Mesendoderm (in vitro differentiated cells): ENCODE measurements around the gene CDH11.

Source experiments
- DNase-seq: peaks from one replicate; pipeline ENCODE4 v3.0.0; 2013
- H2AK5ac ChIP-seq: 2 replicates; pipeline ENCODE4 v1.6.1; 2013; ENCODE audit warnings: low read length, inconsistent platforms
- H2BK120ac ChIP-seq: 2 replicates; pipeline ENCODE4 v1.6.1; 2013; ENCODE audit warnings: low read depth, mild to moderate bottlenecking, low read length, moderate library complexity, mixed read lengths
- H2BK15ac ChIP-seq: replicated peaks from 2 replicates; pipeline ENCODE4 v1.6.1; 2013; ENCODE audit warnings: low read depth, mild to moderate bottlenecking, moderate library complexity
- H2BK5ac ChIP-seq: 2 replicates; pipeline ENCODE4 v1.6.1; 2013; ENCODE audit warnings: low read length, inconsistent platforms
- H3K18ac ChIP-seq: 2 replicates; pipeline ENCODE4 v1.6.1; 2013; ENCODE audit warnings: mild to moderate bottlenecking, low read length, mixed read lengths
- H3K23ac ChIP-seq: one replicate; pipeline ENCODE4 v1.6.1; 2013; ENCODE audit warnings: low read length
- H3K27ac ChIP-seq: 2 replicates; pipeline ENCODE4 v1.5.1; 2013; ENCODE audit warnings: low read depth, mild to moderate bottlenecking, inconsistent platforms, low read length, moderate library complexity
- H3K27me3 ChIP-seq: 2 replicates; pipeline ENCODE4 v1.6.1; 2013; ENCODE audit warnings: low read length, control low read depth, mild to moderate bottlenecking, inconsistent platforms; ENCODE audit not compliant: insufficient read depth, poor library complexity
- H3K36me3 ChIP-seq: 2 replicates; pipeline ENCODE4 v1.6.1; 2013; ENCODE audit warnings: low read length, inconsistent platforms; ENCODE audit not compliant: control insufficient read depth, insufficient read depth
- H3K4ac ChIP-seq: one replicate; pipeline ENCODE4 v1.6.1; 2013; ENCODE audit warnings: low read depth, mild to moderate bottlenecking, low read length, moderate library complexity
- H3K4me1 ChIP-seq: 2 replicates; pipeline ENCODE4 v1.6.1; 2013; ENCODE audit warnings: low read depth, low read length, inconsistent platforms; ENCODE audit not compliant: control insufficient read depth
- H3K4me2 ChIP-seq: 2 replicates; pipeline ENCODE4 v1.6.1; 2013; ENCODE audit warnings: low read length
- H3K4me3 ChIP-seq: 2 replicates; pipeline ENCODE4 v1.5.1; 2013; ENCODE audit warnings: mild to moderate bottlenecking, low read length
- H3K56ac ChIP-seq: one replicate; pipeline ENCODE4 v1.6.1; 2013; ENCODE audit warnings: low read length
- H3K79me1 ChIP-seq: 2 replicates; pipeline ENCODE4 v1.6.1; 2013; ENCODE audit warnings: low read length, inconsistent platforms
- H3K79me2 ChIP-seq: 2 replicates; pipeline ENCODE4 v1.6.1; 2013; ENCODE audit warnings: mild to moderate bottlenecking, low read length; ENCODE audit not compliant: control insufficient read depth, insufficient read depth
- H3K9ac ChIP-seq: 2 replicates; pipeline ENCODE4 v1.6.1; 2013; ENCODE audit warnings: low read length, inconsistent platforms
- H4K5ac ChIP-seq: one replicate; pipeline ENCODE4 v1.6.1; 2013; ENCODE audit warnings: low read length
- H4K8ac ChIP-seq: one replicate; pipeline ENCODE4 v1.6.1; 2013; ENCODE audit warnings: low read depth, mild to moderate bottlenecking, control low read depth, low read length, moderate library complexity
- WGBS: extraction: QIAGEN DNeasy Blood & Tissue Kit; methylation state at CpG from one replicate; pipeline ENCODE4 v1.1.7; 2013; ENCODE audit warnings: low lambda C conversion rate, missing lambda C conversion rate; ENCODE audit not compliant: insufficient coverage; ENCODE audit errors: extremely low coverage; 5-methylcytosine and 5-hydroxymethylcytosine counted together

The CDH11 gene

DNA sequence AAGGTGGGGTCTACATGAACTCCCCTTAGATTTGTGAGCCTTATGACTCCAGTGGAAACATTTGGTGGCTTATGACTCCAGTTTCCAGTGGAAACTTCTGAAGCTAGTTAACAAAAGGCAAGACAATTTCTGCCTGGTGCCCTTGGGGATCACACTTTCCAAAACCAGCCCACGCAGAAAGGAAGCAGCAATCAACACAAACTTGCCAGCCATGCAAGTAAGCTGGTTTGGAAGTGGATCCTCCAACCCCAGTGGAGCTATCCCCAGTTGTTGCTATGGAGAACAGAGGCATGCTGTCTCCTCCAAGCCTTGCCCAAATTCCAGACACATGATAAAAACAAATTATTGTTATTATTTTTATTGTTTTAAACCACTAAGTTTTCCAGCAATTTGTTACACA is 130.9 kb downstream of the CDH11 start:
- Histone ChIP-seq H3K79me1 (no peaks in the 10 kb centered on the region), H3K18ac (no peak overlapping the region), H4K5ac (no peak overlapping the region), H2BK5ac (no peak overlapping the region), H4K8ac (no peak overlapping the region), H3K9ac (no peak overlapping the region), H2BK15ac (no peak overlapping the region), H3K4me1 (peaks cover 4% of the 10 kb centered on the region), H3K27ac (no peak overlapping the region), H3K23ac (no peak overlapping the region), H3K79me2 (no peaks in the 10 kb centered on the region), H2BK120ac (no peak overlapping the region), H3K27me3 (no peaks in the 10 kb centered on the region), H2AK5ac (no peak overlapping the region), H3K4me3 (no peak overlapping the region), H3K4me2 (no peak overlapping the region), H3K36me3 (no peaks in the 10 kb centered on the region), H3K56ac (no peak overlapping the region), H3K4ac (no peak overlapping the region)
- DNase-seq: no peak
- no CpG with 5 or more reads among the region's 1 CpG for WGBS

DNA sequence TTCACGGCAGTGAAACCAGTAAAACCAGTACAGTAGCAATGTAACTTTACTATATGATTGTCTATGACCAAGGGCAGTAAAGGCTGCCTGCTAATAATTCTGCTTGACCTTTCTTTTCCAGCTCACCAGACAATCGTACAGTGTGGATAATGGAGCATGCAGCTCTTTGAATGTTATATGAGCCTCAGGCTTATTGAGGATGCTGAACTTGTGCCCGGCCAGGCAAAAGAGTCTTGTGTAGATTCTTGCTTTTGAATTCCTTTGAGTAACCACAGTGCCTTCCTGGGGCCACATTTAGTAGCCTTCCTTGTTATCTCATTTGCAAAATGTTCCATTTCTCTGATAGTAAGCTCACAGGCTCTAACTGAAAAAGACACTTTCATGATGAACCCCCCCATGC is 131.8 kb downstream of the CDH11 start:
- Histone ChIP-seq H2BK5ac (no peak overlapping the region), H3K18ac (no peak overlapping the region), H3K79me2 (no peaks in the 10 kb centered on the region), H3K56ac (no peak overlapping the region), H4K5ac (no peak overlapping the region), H3K27me3 (no peaks in the 10 kb centered on the region), H3K79me1 (no peaks in the 10 kb centered on the region), H2BK15ac (no peak overlapping the region), H3K36me3 (no peaks in the 10 kb centered on the region), H3K4me1 (peaks cover 4% of the 10 kb centered on the region), H3K27ac (no peak overlapping the region), H3K4me3 (no peak overlapping the region), H3K23ac (no peak overlapping the region), H3K4me2 (no peak overlapping the region), H2BK120ac (no peak overlapping the region), H2AK5ac (no peak overlapping the region), H3K9ac (no peak overlapping the region), H4K8ac (no peak overlapping the region), H3K4ac (no peak overlapping the region)
- no CpG with 5 or more reads among the region's 3 CpGs for WGBS
- no peak for DNase-seq

- H2BK15ac ChIP-seq: no peak overlapping the region
- H4K5ac ChIP-seq: no peak overlapping the region
- H2AK5ac ChIP-seq: no peak overlapping the region
- H3K9ac ChIP-seq: no peak overlapping the region
- H3K23ac ChIP-seq: no peak overlapping the region
- H2BK5ac ChIP-seq: no peak overlapping the region
- H3K79me2 ChIP-seq: no peaks in the 10 kb centered on the region
- H3K4ac ChIP-seq: no peak overlapping the region
- H3K36me3 ChIP-seq: no peaks in the 10 kb centered on the region
- 100% methylated on average over 2 of the region's 3 CpGs for WGBS
- H3K4me1 ChIP-seq: peaks cover 4% of the 10 kb centered on the region
- no peak overlapping the region for H3K18ac ChIP-seq
- no peak overlapping the region for H3K27ac ChIP-seq
- no peak overlapping the region for H3K4me3 ChIP-seq
- no peak overlapping the region for H4K8ac ChIP-seq
- no peaks in the 10 kb centered on the region for H3K79me1 ChIP-seq
- H3K56ac ChIP-seq: peak overlapping the region; percentile 35
- DNase-seq: no peak
- no peak overlapping the region for H3K4me2 ChIP-seq
- no peak overlapping the region for H2BK120ac ChIP-seq
- no peaks in the 10 kb centered on the region for H3K27me3 ChIP-seq
These were observed 132.8 kb downstream of the CDH11 start for GRCh38 chr16:64989050-64989449.

GRCh38 chr16:64983963-64984362 is 137.9 kb downstream of the CDH11 start:
- H4K8ac ChIP-seq: no peak overlapping the region
- no peak overlapping the region for H2BK5ac ChIP-seq
- no peak overlapping the region for H4K5ac ChIP-seq
- no peak overlapping the region for H3K4me2 ChIP-seq
- H2BK120ac ChIP-seq: no peak overlapping the region
- H2AK5ac ChIP-seq: no peak overlapping the region
- H2BK15ac ChIP-seq: no peak overlapping the region
- H3K4ac ChIP-seq: no peak overlapping the region
- no CpG with 5 or more reads among the region's 2 CpGs for WGBS
- H3K27ac ChIP-seq: no peak overlapping the region
- no peaks in the 10 kb centered on the region for H3K79me1 ChIP-seq
- H3K36me3 ChIP-seq: no peaks in the 10 kb centered on the region
- no peak overlapping the region for H3K9ac ChIP-seq
- H3K27me3 ChIP-seq: no peaks in the 10 kb centered on the region
- no peak overlapping the region for H3K18ac ChIP-seq
- H3K4me3 ChIP-seq: no peak overlapping the region
- peak; percentile 85 for DNase-seq
- H3K23ac ChIP-seq: no peak overlapping the region
- H3K4me1 ChIP-seq: peaks cover under 1% of the 10 kb centered on the region
- no peaks in the 10 kb centered on the region for H3K79me2 ChIP-seq
- H3K56ac ChIP-seq: no peak overlapping the region

- no CpG with 5 or more reads among the region's 3 CpGs for WGBS
- Histone ChIP-seq H4K8ac (no peak overlapping the region), H3K27ac (no peak overlapping the region), H3K36me3 (no peaks in the 10 kb centered on the region), H3K23ac (no peak overlapping the region), H3K79me1 (no peaks in the 10 kb centered on the region), H3K4ac (no peak overlapping the region), H3K9ac (no peak overlapping the region), H3K56ac (no peak overlapping the region), H3K4me3 (no peak overlapping the region), H2AK5ac (no peak overlapping the region), H2BK15ac (no peak overlapping the region), H4K5ac (no peak overlapping the region), H3K27me3 (no peaks in the 10 kb centered on the region), H2BK120ac (no peak overlapping the region), H3K18ac (no peak overlapping the region), H3K79me2 (no peaks in the 10 kb centered on the region), H2BK5ac (no peak overlapping the region), H3K4me1 (no peaks in the 10 kb centered on the region), H3K4me2 (no peak overlapping the region)
- DNase-seq: no peak
These were observed 138.6 kb downstream of the CDH11 start for GRCh38 chr16:64983231-64983630.

DNA sequence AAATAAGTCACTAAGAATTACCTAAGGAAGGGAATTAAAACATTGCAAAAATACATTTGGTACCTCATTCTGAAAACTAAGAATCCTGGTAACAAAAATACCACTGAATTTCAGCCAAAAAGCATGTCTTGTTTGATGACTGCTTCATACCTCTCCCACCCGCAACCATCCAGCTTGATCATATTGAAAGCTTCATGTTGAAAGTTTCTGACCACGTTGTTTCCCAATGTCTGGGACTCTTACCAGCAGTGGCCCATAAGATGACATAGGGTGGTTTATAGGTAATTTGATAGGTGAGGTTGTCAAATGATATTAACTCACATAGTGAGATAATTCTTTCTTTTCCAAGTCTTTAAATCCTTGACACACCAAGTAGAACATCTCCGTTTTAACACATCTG is 139.3 kb downstream of the CDH11 start:
- no peak overlapping the region for H2BK120ac ChIP-seq
- H3K4me3 ChIP-seq: no peak overlapping the region
- no peak overlapping the region for H3K23ac ChIP-seq
- no peak overlapping the region for H2AK5ac ChIP-seq
- no peaks in the 10 kb centered on the region for H3K27me3 ChIP-seq
- H4K5ac ChIP-seq: no peak overlapping the region
- H3K56ac ChIP-seq: no peak overlapping the region
- no peak overlapping the region for H3K27ac ChIP-seq
- H3K79me1 ChIP-seq: no peaks in the 10 kb centered on the region
- H3K36me3 ChIP-seq: no peaks in the 10 kb centered on the region
- H3K9ac ChIP-seq: no peak overlapping the region
- WGBS: no CpG with 5 or more reads among the region's 3 CpGs
- no peak for DNase-seq
- H3K4ac ChIP-seq: no peak overlapping the region
- no peak overlapping the region for H2BK5ac ChIP-seq
- no peaks in the 10 kb centered on the region for H3K4me1 ChIP-seq
- H3K79me2 ChIP-seq: no peaks in the 10 kb centered on the region
- no peak overlapping the region for H3K4me2 ChIP-seq
- H2BK15ac ChIP-seq: no peak overlapping the region
- no peak overlapping the region for H3K18ac ChIP-seq
- H4K8ac ChIP-seq: no peak overlapping the region
